Duodenal mucosa (tissue), 2 donors: ENCODE data around the gene TEKT3.

Experiments
- H3K27ac ChIP-seq: one replicate; pipeline ENCODE4 v1.7.0; 2013; ENCODE audit warnings: low read depth, low read length
- H3K27me3 ChIP-seq, 2 donors: one replicate each; pipeline ENCODE4 v1.7.0; 2013; ENCODE audit warnings: low read length in 2 of 2, control low read depth in 1 of 2; ENCODE audit not compliant: insufficient read depth in 2 of 2, control insufficient read depth in 1 of 2
- H3K36me3 ChIP-seq, 2 donors: one replicate each; pipeline ENCODE4 v1.7.0; 2013; ENCODE audit warnings: low read length in 2 of 2, control low read depth in 1 of 2; ENCODE audit not compliant: insufficient read depth in 2 of 2, control insufficient read depth in 1 of 2
- H3K4me1 ChIP-seq, 2 donors: one replicate each; pipeline ENCODE4 v1.7.0; 2013; ENCODE audit warnings: low read length in 2 of 2, control low read depth in 1 of 2; ENCODE audit not compliant: insufficient read depth in 2 of 2, control insufficient read depth in 1 of 2
- H3K4me3 ChIP-seq, 2 donors: one replicate each; pipeline ENCODE4 v1.7.0; 2013; ENCODE audit warnings: low read length in 2 of 2, low read depth in 1 of 2
- H3K9ac ChIP-seq, 2 donors: one replicate each; pipeline ENCODE4 v1.7.0; 2013; ENCODE audit warnings: low read length in 2 of 2, low read depth in 1 of 2
- H3K9me3 ChIP-seq, 2 donors: one replicate each; pipeline ENCODE4 v1.7.0; 2013; ENCODE audit warnings: low read length in 2 of 2, control low read depth in 1 of 2; ENCODE audit not compliant: control insufficient read depth in 1 of 2

Gene TEKT3

GRCh38 chr17:15335446-15335845 lies 6.0 kb downstream of the TEKT3 start:
- H3K36me3 ChIP-seq: no peaks in the 10 kb centered on the region
- H3K9me3 ChIP-seq: no peaks in the 10 kb centered on the region
- no peak overlapping the region for H3K4me3 ChIP-seq
- H3K4me1 ChIP-seq: no peaks in the 10 kb centered on the region
- no peak overlapping the region for H3K9ac ChIP-seq
- H3K27ac ChIP-seq: no peak overlapping the region
- peaks cover 0 to 6% of the 10 kb centered on the region in 2 donors for H3K27me3 ChIP-seq

- no peak overlapping the region for H3K9ac ChIP-seq
- H3K27me3 ChIP-seq: peaks cover 0 to 6% of the 10 kb centered on the region in 2 donors
- H3K4me3 ChIP-seq: no peak overlapping the region
- no peaks in the 10 kb centered on the region for H3K9me3 ChIP-seq
- H3K27ac ChIP-seq: no peak overlapping the region
- H3K4me1 ChIP-seq: no peaks in the 10 kb centered on the region
- no peaks in the 10 kb centered on the region for H3K36me3 ChIP-seq
Observed at GRCh38 chr17:15334266-15334665, 7.1 kb downstream of the TEKT3 start.

- Histone ChIP-seq H3K27ac (no peak overlapping the region), H3K9me3 (no peaks in the 10 kb centered on the region), H3K4me3 (no peak overlapping the region), H3K9ac (no peak overlapping the region), H3K27me3 (peaks cover 0 to 6% of the 10 kb centered on the region in 2 donors), H3K4me1 (no peaks in the 10 kb centered on the region), H3K36me3 (no peaks in the 10 kb centered on the region)
Observed at GRCh38 chr17:15332338-15332737, 9.1 kb downstream of the TEKT3 start.

- H3K4me1 ChIP-seq: peaks cover 0 to 5% of the 10 kb centered on the region in 2 donors
- H3K9me3 ChIP-seq: no peaks in the 10 kb centered on the region
- H3K9ac ChIP-seq: no peak overlapping the region
- no peak overlapping the region for H3K4me3 ChIP-seq
- H3K36me3 ChIP-seq: no peaks in the 10 kb centered on the region
- no peak overlapping the region for H3K27ac ChIP-seq
- no peaks in the 10 kb centered on the region for H3K27me3 ChIP-seq
Observed at GRCh38 chr17:15323131-15323530, 18.3 kb downstream of the TEKT3 start.

GRCh38 chr17:15321556-15322251 lies 19.7 kb downstream of the TEKT3 start:
- Histone ChIP-seq H3K27me3 (no peaks in the 10 kb centered on the region), H3K27ac (no peak overlapping the region), H3K4me3 (no peak overlapping the region), H3K9ac (no peak overlapping the region), H3K4me1 (peaks cover 0 to 5% of the 10 kb centered on the region in 2 donors), H3K9me3 (no peaks in the 10 kb centered on the region), H3K36me3 (no peaks in the 10 kb centered on the region)

- H3K27me3 ChIP-seq: no peaks in the 10 kb centered on the region
- H3K9ac ChIP-seq: no peak overlapping the region
- H3K9me3 ChIP-seq: no peaks in the 10 kb centered on the region
- H3K36me3 ChIP-seq: no peaks in the 10 kb centered on the region
- H3K4me3 ChIP-seq: no peak overlapping the region
- no peak overlapping the region for H3K27ac ChIP-seq
- H3K4me1 ChIP-seq: peaks cover 0 to 5% of the 10 kb centered on the region in 2 donors
Observed at GRCh38 chr17:15319452-15320010, 21.9 kb downstream of the TEKT3 start.

- Histone ChIP-seq H3K27me3 (no peaks in the 10 kb centered on the region), H3K4me1 (no peaks in the 10 kb centered on the region), H3K9me3 (no peaks in the 10 kb centered on the region)
Observed at GRCh38 chr17:15311996-15312395, 29.4 kb downstream of the TEKT3 start.

GRCh38 chr17:15309793-15310192 lies 31.6 kb downstream of the TEKT3 start:
- no peak overlapping the region for H3K27ac ChIP-seq
- H3K9me3 ChIP-seq: no peaks in the 10 kb centered on the region
- H3K36me3 ChIP-seq: no peaks in the 10 kb centered on the region
- H3K9ac ChIP-seq: no peak overlapping the region
- no peaks in the 10 kb centered on the region for H3K27me3 ChIP-seq
- no peak overlapping the region for H3K4me3 ChIP-seq
- no peaks in the 10 kb centered on the region for H3K4me1 ChIP-seq

More at GRCh38 chr17:15311996-15312395, 29.4 kb downstream of the TEKT3 start:
- H3K36me3 ChIP-seq: no peaks in the 10 kb centered on the region
- no peak overlapping the region for H3K4me3 ChIP-seq
- no peak overlapping the region for H3K27ac ChIP-seq
- H3K9ac ChIP-seq: no peak overlapping the region

- Histone ChIP-seq H3K27ac (no peak overlapping the region), H3K36me3 (no peaks in the 10 kb centered on the region), H3K4me3 (no peak overlapping the region), H3K4me1 (no peaks in the 10 kb centered on the region), H3K9me3 (no peaks in the 10 kb centered on the region), H3K27me3 (no peaks in the 10 kb centered on the region), H3K9ac (no peak overlapping the region)
Observed at GRCh38 chr17:15309236-15309635, 32.2 kb downstream of the TEKT3 start.

- no peak overlapping the region for H3K4me3 ChIP-seq
- no peaks in the 10 kb centered on the region for H3K9me3 ChIP-seq
- no peaks in the 10 kb centered on the region for H3K36me3 ChIP-seq
- no peaks in the 10 kb centered on the region for H3K27me3 ChIP-seq
- H3K4me1 ChIP-seq: no peaks in the 10 kb centered on the region
- no peak overlapping the region for H3K9ac ChIP-seq
- no peak overlapping the region for H3K27ac ChIP-seq
Observed at GRCh38 chr17:15308758-15309157, 32.6 kb downstream of the TEKT3 start.
